Stimulated activated CD4-positive, alpha-beta T cell treated with anti-CD3 and anti-CD28 coated beads, Interleukin-2, amount 100 ng/mL, for 24 hours (primary cell): ENCODE results near the gene DKC1.

Source experiments
- DNase-seq, 2 donors: peaks; one replicate each; pipeline ENCODE4 v3.0.0-alpha.2; 2020

The DKC1 gene

GRCh38 chrX:154762537-154763296, at the start of gene DKC1:
Gene DKC1 (plus strand): TSS chrX:154762864. CDS start chrX:154762966, 102 bp downstream.
- DNase-seq = peak; percentile 93 to 95

- peak; percentile 32 to 50 for DNase-seq
These were observed 47.7 kb upstream of the DKC1 start for GRCh38 chrX:154714925-154715324.

DNA sequence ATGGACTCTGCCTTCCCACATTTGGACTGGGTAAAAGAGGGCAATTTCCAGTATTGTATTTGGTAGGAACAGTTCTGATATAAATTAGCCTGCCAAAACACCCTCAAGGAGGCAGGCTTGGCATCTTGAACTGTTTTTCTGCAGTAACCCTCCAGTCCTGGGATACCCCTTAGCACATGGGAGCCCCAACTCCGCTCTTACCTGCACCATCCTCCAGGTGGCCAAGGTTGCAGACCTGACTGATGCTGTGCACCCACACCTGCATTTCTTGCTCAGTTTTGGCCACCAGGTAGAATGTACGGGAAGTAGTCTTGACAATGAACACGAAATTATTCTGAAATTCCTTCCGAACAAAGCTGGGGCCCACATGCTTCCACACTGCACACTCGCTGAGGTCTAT, 46.8 kb upstream of the DKC1 start:
- DNase-seq = no peak

DNA sequence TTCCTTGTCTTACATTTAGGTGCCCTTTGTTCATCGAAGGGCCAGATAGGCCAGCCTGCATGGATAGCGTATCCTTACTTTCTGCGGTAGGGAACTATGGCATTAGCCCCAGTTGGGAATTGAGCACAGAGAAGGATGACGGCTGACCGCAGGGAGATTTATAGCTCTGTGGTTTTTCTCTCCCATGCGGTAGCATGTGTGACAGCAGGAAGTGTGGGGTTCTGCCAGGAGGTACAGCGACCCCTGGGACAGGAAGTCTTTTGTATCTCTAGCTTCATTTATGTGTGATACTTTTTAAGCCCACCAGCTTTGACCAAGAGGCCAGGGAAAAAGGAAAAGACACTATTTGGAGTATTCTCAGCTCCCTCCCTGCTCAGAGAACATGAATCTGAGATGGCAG, 44.8 kb upstream of the DKC1 start:
- DNase-seq = no peak

DNA sequence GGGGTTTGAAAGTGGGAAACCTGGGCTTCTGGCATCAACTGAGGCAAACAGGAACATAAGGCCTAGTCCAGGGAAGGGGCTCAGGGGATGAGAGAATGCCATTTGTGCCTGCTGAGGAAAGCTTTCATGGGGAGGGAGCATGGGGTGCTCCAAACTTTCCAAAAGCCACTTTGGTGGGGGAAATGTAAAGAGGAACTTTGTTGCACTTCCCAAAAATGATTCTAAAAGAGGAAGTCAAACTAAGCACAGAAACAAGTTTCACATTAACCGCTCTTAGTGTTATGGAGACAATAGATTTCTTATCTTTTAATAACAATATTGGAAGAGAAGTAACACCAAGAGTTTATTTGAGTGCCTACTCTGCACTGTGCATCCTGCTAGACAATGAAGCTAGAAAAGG, 44.0 kb upstream of the DKC1 start:
- DNase-seq = no peak

GRCh38 chrX:154719132-154719675, 43.5 kb upstream of the DKC1 start:
- peak; percentile 20 to 36 for DNase-seq

DNA sequence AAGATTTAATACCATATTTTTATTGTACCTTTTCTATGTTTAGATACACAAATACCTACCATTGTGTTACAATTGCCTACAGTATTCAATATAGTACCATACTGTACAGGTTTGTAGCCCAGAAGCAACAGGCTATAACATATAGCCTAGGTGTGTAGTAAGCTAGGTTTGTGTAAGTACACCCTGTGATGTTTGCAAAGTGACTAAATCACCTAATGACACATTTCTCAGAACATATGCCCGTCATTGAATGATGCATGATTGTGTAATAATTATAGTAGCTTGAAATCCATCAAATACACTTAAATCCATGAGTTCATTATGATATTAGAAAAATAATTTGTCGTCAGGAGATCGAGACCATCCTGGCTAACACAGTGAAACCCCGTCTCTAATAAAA, 42.6 kb upstream of the DKC1 start:
- no peak for DNase-seq

DNA sequence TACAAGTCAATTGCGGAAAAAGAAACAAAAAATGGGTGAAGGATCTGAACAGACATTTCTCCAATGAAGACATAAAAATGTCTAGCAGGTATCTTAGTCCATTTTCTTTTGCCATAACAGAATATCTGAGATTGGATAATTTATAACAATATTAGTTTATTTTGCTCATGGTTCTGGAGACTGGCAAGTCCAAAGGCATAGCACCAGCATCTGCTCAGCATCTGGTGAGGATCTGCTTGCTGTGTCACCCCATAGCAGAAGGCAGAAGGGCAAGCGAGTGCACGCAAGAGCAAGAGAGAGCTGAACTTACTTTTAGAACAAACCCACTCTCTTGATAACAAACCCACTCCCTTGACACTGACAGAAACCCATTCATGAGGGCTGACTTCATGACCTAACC, 41.5 kb upstream of the DKC1 start:
- no peak for DNase-seq

GRCh38 chrX:154724993-154725756, 37.5 kb upstream of the DKC1 start:
- DNase-seq = no peak

- DNase-seq = no peak
These were observed 35.2 kb upstream of the DKC1 start for GRCh38 chrX:154727418-154727817.

DNA sequence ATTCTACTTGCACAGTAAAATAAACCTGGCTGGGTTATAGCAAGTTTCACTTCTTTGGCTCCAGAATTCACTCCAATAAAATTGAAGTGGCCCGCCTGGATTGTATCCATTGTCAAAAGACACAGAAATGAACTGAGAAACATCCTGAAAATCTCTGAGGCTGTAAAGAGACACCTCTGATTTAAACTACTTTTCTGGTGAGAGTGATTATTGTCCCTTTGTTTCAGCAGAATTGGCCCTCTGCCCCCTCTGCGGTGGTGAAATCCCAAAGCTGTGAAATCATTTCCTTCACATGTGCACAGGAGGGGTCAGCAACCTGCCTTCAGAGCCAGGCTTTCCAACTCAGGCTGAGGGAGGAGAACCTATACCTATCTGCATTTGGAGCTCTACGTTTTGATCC, 34.8 kb upstream of the DKC1 start:
- no peak for DNase-seq

DNA sequence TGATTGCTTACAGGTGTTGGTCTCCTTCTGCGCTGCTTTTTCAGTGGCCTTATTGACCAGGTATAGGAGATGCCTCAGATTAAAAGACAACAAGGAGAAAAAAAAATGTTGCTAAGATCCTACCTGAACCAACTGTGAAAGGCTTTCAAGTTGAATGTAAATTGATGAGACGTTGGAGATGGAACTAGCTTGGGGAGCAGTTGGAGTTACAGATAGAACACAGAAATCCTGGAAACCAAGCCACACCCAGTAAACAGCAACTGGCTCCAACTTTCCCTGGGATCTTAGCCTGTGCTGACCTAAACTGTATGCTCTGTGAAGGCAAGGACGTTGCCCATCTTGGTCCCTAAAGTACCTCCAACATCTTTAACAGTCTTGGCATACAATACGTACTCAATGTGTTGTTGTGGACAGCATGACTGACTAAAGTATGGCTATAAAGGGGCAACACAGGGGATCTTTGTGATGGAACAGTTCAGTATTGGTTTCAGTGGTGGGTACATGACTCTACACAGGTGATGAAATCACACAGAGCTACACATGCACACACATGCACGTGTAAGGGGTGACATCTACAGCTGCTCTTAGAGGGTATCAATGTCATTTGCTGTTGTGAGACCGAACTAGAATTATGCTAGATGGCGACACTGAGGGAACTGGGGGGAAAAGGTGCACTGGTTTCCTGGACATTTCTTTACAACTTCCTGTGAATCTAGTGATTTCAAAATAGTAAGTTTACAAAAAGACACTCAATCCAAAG, 34.1 kb upstream of the DKC1 start:
- no peak for DNase-seq

DNA sequence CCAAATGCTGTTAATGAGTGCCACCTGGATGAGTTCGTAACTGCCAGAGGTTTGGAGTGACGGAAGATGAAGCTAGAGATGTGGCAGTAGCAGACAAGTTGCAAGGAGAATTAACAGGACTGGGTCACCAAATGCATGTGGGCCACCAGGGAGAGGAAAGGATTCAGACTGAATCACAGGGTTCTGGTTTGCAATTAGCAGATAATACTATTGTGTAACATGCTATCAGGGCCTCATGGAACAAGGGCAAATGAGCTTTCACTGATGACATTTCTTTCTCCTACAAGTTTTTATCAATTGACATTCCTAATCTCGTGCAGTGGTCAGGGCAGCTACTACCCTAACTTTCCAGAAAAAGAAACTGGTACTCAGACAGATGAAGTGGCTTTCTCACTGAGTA, 33.2 kb upstream of the DKC1 start:
- no peak for DNase-seq

- DNase-seq = no peak
These were observed 32.3 kb upstream of the DKC1 start for GRCh38 chrX:154730253-154730891.

DNA sequence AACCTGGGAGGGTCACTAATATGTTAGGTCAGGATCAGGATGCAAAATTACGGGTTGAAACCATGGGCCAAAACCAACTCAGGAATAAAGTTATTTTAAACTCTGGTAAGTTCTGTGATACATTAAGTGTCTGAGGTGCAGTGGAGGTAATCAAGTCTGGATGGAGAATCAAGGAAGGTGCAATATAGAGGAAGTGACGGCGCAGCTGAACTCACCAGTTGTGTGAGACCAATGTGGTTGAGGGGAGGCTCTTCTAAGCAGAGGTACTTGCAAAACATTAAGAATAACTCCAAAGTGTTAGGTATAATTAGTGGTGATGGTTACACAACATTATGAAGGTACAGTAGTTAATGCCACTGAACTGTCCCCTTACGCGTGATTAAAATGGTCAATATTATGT, 31.5 kb upstream of the DKC1 start:
- DNase-seq = no peak

- DNase-seq = no peak
These were observed 30.8 kb upstream of the DKC1 start for GRCh38 chrX:154731881-154732280.

DNA sequence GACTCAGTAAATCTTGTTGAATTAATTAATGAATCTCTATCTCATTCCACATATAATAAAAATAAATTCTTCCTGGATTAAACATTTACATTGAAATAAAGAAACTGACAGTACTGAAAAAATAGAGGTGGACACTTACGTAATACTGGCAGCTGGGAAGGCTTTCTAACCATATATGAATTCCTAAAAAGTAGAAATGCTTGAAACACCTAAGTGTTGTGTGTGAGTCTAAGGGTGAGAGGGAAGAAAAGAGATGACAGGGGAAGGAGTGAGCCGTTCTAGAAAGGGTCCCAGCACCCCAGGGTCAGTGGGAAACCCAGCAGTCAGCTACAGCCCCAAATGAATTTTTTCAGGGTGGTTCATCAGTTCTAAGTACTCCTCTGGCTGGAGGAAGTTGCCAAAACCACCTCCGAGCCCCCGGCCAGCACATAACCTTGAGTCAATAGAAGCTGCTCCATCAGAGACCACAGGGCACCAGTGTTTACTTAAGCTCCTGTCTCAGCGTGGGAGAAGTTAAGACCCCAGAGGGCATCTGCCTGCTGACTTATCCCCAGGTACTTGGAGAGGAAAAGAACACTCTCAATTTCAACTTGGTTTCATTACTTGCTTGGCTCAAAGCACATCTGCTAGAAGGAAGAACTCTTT, 30.1 kb upstream of the DKC1 start:
- DNase-seq = no peak

- DNase-seq = no peak
These were observed 29.6 kb upstream of the DKC1 start for GRCh38 chrX:154733066-154733425.

- peak in 1 of 2 donors; percentile 5 for DNase-seq
These were observed 28.4 kb upstream of the DKC1 start for GRCh38 chrX:154734061-154734781.

GRCh38 chrX:154735695-154736393, 26.8 kb upstream of the DKC1 start:
- no peak for DNase-seq

GRCh38 chrX:154737136-154737535, 25.5 kb upstream of the DKC1 start:
- no peak for DNase-seq
